ENCODE results near the gene SKAP2.

Gene SKAP2

DNA sequence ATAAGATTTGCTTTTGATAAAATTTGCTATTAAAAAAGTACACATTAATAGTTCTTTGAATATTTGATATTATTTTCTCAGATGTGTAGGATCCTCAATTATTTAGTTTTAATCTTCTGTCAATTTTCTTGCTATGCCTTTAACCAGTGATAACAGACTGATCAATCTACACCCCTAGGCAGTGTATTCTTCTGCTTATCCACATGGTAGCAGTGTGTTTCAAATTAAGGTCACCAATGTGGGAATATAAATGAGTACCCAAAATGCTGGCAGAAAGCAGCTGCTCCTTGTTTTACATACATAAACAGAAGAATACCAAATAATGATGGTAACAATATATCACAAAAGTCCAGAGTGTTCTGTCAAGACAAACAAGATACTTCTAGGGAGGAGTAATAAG lies 87.0 kb downstream of the SKAP2 start:
- no peak for DNase-seq (ENCODE audit: low read depth, low spot score)

DNA sequence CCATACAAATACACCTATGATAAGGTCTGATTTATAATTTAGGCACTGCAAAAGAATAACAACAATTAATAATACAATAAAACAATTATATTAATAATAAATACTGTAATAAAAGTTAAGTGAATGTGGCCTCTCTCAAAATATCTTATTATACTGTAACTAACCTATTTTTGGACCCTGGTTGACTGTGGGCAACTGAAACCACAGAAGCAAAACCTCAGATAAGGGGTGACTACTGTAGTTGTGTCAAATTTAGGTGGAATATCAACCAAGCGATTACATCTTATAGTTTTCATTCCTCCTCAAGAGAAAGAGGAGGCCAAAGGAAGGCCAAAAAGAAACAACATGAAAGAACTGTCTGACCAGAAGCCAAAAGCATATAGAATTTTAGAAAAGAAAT lies 103.9 kb downstream of the SKAP2 start:
- DNase-seq (ENCODE audit: low read depth, low spot score) = no peak

DNA sequence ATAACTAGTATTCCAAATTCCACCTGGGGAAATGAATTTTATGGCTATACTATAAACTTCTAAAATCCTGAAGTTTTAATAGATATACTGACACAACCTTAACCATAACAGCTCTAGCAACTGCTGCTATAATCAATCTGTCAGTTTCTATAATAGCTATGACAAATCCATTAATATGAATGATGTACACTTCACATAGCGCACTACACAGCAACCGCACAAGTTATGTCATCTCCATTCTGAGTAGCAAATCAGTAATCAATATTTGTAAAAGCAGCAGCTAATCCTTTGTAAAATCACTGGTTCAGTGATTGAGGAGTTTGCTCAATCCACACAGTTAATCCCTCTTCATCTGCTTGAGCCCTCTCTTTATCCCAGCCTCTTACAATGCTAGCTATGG lies 105.3 kb downstream of the SKAP2 start:
- no peak for DNase-seq (ENCODE audit: low read depth, low spot score)

DNA sequence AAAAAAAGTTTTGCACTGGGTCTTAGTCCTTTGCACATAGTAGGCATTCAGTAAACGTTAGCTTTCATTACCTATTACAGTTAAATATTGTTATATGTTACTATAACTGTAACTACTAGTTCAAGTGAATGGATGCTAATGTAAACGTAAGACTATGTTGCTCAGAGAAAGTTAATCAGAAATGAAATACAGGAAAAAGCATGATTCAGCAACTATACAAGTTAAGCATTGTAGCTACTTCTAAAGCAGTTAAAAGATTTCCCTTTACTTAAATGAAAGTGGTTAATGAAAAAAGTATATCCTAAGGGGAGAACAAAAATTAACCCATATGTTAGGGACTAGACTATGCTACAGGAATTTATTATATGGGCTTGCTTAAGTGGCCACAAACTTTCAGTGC lies 121.2 kb downstream of the SKAP2 start:
- DNase-seq (ENCODE audit: low read depth, low spot score) = no peak

DNA sequence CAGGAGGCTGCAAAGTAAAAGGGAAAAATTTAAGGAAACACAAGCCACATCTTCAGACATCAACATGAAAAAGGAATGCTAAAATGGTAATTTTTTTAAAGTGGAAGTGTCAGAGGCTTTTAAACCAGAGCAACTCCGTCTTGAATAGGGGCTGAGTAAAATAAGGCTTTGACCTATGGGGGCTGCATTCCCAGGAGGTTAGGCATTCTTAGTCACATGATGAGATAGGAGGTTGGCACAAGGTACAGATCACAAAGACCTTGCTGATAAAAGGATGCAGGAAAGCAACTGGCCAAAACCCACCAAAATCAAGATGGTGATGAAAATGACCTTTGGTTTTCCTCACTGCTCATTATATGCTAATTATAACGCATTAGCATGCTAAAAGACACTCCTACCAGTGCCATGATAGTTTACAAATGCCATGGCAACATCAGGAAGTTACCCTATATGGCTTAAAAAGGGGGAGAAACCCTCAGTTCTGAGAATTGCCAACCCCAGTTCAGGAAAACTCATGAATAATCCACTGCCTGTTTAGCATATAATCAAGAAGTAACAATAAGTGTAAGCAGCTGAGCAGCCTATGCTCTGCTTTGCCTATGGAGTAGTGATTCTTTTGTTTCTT lies 128.3 kb downstream of the SKAP2 start:
- DNase-seq (ENCODE audit: low read depth, low spot score) = no peak

DNA sequence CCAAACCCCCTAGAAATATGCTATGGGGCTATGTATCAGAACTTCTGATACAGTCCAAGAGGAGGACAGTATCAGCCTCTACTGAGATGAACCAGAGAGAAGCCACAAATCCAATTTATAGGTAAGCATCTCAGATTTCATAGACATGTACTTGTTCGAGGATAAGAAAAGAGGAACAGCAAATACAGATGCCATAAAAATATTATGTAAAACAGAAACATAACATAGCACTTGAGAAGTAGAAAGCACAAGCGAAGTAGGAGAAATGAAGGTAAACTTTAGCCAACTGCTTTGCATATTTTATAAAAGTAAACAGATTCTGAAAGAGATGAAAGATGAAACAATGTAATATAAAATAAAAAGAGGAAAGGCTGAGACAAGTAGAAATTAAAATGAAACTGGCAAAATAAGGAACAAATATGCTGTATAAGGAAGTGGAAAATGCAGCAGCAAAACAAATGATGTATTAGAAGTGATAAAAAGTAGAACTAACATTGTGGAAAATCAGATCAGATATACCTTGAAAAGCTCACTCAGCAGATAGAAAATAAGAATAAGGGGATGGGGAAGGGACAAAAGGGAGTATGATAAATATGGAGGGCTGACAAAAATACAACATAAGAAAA lies 135.1 kb downstream of the SKAP2 start:
- no peak for DNase-seq (ENCODE audit: low read depth, low spot score)

DNA sequence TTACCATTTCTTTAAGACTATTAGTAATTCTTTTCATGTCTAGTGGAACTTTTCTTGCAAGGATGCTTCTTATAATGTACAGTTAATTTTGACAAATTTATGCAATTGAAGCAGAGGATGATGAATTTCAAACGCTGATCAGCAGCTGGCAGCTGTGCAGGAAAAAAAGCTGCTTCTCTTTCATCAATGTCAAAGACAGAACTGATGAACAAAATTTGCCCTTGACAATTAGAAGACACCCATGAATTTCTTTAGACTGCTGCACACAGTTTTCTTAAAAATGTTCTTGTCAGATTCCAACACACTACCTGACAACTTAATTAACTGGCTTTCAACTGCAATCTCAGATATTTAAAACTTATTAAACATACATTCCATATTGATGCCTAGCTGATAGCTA lies 138.3 kb downstream of the SKAP2 start:
- DNase-seq (ENCODE audit: low read depth, low spot score) = no peak

DNA sequence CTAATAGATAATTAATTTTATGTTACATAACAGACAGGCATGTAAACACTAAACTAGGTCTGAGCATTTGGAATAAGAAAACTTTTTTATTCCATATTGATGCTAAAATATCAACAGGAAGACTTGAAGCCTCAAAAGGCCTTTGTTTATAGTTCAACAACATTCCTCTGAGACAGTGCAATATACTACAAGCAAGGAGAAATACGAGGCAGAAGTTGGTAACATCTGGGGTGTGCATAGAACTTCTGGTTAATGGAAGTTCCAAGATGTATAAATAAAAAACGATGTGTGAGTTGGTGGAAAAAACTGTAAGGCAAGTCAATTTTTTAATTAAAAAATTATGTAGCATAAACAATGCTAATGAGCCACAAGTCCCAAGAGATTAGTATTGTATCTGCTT lies 139.6 kb downstream of the SKAP2 start:
- DNase-seq (ENCODE audit: low read depth, low spot score) = no peak

DNA sequence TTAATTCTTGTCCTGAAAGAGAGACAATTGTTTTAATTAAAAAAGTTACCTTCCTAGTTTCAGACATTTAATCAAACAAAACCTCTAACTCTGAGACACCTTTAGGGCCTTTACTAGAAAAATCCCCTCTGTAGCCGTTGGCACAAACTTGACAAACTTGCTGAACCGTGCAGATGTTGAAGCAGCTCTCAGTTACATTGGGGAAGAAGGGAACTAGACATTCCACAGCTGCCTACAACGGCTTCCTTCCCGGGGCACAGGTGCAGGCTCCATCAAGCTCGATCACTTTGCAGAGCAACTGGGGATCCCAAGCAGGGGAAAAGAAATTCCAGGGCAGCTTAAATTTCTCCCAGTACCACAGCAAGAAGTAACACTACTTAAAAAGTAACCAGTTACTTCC lies 141.3 kb downstream of the SKAP2 start:
- DNase-seq (ENCODE audit: low read depth, low spot score) = no peak

DNA sequence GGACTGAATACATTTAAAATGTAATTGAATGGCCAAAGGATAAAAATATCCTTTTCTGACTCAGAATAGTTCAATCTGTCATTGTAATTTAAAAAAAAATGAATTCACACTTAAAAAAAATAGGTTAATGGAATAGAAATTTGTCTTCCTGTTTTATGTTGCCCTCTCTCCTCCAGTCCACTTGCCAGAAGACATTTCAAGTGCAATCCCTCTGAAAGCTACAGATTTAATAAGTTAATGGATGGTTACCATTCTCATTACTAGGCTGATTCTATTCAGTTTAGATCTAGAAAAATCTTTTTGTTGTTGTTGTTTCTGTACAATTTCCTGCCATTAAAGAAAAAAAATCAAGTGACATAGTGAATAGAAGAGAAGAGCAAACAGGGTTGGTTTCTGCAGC lies 142.9 kb downstream of the SKAP2 start:
- no peak for DNase-seq (ENCODE audit: low read depth, low spot score)

DNA sequence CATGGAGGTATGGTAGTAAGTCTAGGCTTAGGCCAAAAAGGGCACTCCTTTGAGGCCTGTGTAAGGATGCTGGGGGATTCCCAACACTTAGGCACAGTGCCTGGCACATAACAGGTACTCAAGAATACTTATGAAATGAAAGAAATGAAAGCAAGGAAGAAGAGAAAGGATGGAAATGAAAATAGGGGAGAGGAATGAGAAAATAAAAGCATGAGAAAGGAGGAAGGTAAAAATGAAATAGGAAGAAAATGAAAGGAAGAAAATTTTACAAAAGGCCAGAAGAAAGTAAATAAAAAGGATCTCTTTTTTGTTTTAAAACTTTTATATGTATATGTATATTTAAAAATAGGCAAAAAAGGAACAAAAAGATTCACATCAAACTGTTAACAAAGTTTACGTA lies 146.3 kb downstream of the SKAP2 start:
- DNase-seq (ENCODE audit: low read depth, low spot score) = no peak

DNA sequence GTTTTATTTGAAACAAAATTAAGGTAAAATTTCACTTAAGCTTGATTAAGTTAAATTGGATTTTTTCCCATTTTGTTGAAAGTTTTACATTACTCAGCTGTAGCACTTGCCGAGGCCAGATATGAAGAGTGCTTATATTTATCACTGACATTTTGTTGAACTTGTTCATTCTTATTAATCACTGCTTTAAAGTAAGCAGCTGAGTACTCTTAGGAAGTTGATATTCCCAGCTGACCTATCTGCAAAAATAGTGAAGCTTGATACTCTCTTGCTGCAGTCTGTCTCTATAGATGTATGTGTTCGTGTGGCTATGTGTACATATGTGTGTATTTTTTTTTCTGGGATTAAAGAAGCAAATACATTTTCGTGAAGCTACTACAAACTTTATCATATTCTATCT lies 150.0 kb downstream of the SKAP2 start:
- DNase-seq (ENCODE audit: low read depth, low spot score) = no peak

DNA sequence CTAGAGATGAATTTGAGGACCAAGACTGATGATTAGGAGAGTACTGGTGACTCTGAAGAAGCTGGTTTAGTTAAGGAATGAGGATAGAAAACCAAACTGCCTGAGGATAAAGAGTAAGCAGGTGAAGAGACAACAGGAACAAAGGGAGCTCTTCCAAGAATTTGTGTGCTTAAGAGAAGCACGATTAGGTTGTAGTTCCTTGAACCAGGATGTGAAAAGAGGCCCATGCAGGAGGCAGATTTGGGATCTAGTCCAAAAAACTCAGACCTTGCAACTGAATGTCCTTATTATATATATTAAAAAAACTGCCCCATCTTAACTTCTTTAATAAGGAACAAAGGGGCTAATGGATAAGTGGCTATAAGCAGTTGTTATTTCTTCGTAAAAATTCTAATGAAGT lies 150.4 kb downstream of the SKAP2 start:
- no peak for DNase-seq (ENCODE audit: low read depth, low spot score)

DNA sequence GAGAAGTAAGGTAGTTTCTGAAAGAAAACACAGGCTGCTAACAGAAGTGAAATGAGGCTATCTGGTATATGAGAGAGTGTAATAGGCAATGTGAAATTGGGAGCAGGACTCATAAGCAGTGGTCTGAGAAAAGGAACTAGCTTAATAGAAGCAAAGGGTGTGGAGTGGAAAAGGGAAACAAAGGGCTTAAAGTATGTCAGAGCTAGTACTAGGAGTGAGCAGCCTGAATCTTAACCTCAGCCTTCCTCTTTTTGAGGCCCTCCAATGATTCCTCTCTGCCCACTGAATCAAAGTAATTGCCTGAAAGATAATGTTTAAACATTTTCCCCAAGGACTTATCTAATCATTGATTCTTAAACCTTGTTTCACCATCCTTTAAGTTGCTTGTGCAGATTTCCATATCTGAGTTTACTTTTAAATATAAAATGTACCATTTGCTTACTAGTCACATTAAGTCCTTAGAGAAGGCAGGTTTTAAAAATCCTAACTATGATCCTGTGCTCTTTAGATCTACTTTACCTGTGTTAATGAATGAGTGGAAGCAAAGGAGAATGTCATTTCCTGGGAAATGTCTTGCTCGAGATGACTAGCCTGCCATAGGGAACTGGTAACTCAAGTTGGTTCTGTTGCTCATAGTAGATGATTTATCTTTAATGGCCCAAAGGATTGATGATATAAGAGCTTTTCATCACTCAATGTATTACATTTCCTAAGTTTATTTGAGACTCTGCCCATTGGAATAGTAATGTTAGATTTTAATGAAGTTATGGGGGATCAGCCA lies 155.0 kb downstream of the SKAP2 start:
- no peak for DNase-seq (ENCODE audit: low read depth, low spot score)

DNA sequence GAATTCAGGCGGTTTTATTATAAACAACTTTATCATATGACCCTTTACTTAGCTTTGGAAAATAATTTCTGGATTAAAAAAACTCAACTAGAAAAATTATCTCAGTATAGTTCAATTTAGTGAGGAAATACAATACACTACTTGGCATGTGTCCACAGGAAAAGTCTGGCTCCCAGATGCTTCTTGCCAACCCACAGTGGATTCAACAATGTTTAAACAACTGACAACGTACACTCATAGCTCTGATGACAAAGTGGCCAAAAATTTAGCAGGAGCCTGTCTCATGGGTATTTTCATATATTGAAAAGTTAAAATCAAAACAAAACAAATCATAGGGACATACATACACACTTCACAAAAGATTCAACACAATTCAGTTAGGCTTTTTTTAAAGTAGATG lies 158.8 kb downstream of the SKAP2 start:
- DNase-seq (ENCODE audit: low read depth, low spot score) = no peak

DNA sequence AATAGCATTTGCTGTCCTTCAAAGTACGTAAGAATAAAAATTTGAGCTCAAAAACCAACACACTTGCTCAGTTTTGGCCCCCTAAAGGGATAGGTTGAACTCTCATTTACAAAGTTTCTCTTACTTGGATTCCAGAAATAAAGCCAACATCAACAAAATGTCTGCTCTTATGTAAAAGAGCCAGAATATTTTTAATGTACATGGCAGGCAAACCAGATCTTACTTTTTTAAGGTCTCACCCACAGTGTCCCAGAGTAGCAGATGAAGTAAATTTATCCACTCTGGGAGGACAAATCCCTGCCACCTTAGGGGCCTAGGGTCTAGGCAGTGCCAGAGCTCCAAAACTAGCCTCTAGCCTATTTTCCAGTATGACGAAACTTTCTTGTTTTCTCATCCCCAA lies 159.6 kb downstream of the SKAP2 start:
- DNase-seq (ENCODE audit: low read depth, low spot score) = no peak

DNA sequence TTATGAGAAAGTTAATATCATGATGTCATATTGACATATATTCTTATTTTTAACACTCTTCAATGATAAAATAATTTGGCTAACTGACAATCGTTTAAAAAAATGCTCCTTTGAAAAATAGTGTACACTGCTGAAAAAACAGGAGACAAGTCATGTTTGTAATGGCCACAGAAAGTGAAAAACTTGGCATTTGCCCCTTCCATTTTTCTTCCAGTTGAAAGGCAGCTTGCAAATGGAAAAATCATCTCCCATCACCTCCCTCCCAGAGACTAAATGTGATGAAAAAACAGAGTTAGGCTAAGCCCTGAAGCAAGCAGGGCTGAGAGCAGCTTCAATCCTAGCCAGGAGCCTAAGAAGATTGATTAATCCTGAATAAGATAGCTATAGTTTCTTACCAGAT lies 160.4 kb downstream of the SKAP2 start:
- no peak for DNase-seq (ENCODE audit: low read depth, low spot score)

DNA sequence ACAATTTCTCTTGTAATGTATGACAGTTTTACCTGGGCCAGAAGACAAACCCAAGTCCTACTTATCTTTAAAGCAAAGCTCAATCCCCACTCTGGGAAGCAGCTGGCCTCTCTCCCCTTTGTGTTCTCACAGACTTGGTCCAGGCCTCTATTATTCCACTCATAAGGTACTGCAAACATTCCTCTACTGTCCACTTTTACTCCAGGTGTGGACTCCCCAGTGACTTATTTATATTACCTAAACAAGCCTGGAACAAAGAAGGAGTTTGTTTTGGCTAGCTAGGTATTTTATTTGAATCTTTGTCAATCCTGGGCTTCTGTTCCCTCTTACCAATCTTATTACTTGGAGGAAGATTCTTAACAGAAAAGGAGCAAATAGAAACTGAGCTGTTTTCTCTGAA lies 163.5 kb downstream of the SKAP2 start:
- DNase-seq (ENCODE audit: low read depth, low spot score) = no peak

DNA sequence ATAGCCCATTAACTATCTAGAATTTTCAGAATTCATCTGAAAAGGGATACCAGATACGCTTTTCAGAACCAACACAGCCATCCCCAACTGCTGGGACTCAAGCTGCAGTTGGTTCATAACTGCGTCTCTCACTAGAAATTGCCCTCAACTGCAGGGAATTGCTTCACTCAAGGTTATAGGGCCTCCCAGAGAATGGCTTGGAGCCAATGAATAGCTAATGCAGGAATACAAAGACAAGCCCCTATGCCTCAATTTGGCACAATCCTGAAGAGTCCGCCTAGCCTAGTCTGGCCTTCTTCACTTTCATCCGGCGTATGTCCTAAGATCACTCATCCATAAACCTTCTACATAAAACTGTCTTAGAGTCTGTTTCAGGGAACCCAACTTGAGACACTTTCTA lies 164.0 kb downstream of the SKAP2 start:
- DNase-seq (ENCODE audit: low read depth, low spot score) = no peak

DNA sequence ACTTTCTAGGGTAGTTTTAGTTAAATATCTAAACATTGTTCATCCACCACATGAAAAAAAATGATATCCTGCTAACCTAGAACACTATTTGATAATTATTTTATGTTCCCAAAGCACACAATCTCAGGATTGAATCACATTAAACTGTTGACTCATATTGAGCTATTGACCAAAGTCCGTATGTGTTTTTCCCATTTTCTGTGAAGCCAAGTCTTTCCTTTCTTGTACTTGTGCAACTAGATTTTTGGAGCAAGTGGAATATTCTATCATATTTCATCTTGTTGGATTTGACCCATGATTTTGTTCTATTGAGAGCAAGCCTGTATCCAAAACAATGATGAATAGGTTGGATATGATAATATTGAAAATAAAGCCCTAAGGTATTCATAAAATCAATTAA lies 164.6 kb downstream of the SKAP2 start:
- no peak for DNase-seq (ENCODE audit: low read depth, low spot score)

DNA sequence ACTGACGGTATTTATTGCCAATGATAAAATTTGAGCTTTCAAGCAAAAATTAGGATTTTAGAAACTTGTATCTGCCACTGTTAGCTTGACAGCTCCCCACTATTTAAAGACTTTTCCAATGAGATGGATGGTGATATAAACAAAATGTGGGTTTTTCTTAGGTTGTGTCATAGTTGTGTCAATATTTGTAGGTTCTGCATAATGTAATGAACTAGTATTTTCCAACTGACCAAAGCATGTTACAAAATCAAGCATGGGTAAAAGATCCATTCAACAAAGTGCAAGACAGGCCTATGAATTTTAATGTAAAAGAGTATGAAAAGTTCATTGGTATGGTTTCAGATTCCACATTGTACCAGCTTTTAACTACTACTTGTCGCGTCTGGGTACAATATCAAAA lies 165.6 kb downstream of the SKAP2 start:
- DNase-seq (ENCODE audit: low read depth, low spot score) = no peak

DNA sequence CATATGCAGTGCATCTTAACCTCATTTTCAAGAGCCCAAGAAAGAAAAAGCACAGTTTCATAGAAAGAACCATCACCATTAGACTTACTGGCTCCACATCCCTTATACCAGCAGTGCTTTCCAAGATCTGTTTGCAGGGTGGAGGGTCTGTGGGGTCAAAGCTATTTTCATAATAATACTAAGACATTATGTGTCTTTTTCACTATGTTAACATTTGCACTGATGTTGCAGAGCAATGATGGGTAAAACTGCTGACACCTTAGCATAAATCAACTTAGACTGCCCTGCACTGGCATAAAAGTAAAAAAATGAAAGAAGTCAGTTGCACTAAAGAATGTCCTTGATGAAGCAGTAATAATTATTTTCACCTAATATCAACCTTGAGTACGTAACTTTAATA lies 166.2 kb downstream of the SKAP2 start:
- no peak for DNase-seq (ENCODE audit: low read depth, low spot score)

DNA sequence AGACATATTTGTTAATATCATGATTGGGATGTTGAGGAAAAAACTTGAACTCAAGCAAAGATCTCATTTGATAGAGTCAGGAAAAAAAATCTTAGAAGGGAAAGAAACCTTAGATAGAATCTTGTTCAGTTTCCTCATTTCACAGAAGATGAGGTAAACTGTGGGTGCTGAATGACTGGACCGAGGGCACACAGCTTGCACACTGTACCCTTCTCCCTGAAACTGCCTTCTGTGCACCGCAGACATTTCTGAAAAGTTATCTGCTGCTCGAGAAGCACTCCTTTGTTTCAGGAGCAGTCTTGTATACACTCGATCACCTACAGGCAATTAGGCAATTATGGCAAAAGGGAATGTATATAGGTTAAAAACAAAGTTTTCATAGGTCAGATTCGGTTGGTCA lies 167.4 kb downstream of the SKAP2 start:
- DNase-seq (ENCODE audit: low read depth, low spot score) = no peak
